ENCODE data around the gene COBL.
A peak's percentile ranks its signal among the peaks of the same experiment; 100 is the strongest.
"Not testable (repeated sequence)": the region's sequence is repeated elsewhere in the genome, so short reads cannot be mapped to it uniquely, and the experiment has no call there.

COBL gene

DNA sequence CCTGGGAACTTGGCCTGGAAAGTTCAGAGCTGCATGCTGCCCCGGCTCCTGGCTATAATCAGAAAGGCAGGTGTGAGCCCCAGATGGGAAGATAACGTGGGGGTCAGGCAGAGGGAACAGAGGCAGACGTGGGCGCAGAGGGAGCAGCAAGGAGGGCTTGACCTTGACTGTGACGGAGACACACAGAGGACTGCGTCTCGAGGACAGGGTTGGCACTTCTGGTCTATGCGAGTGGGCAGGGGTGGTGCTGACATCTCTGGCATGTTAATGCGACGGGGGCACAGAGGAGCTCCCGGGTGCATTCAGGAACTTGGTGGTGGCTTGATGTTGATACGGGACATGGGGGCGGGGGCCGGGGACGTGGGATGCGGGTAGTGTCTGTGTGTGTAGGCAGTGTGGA lies 301.8 kb downstream of the COBL start:
- no peak for DNase-seq

DNA sequence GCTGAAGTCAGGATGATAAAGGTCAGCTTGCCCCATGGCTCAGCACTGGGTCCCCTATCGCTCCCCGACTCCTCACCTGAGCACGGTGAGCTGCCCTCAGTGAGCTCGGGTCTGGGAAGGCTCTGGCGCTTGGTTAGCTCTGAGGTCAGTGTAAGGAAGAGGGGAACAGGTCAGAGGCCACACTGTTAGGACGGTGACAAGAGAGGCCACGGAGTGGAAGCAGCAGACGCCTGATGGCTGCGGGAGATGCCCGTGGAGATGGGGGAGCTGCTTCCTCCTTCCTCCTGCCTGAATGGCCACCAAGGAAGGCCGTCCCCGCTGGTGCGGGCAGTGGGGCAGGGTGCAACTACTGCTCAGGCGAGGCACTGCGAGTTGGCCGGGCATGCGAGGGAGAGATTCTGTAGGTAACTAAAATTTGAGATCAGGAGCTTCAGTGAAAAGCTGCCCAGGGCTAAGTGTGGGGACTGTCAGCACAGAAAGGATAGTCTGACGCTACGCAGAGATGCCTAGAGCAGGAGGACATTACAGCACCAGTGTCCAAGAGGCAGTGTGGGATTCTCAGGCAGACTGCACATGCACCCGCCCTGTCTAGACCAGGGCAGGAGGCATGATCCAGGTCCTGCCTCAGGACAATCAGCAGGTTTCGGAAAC lies 302.6 kb downstream of the COBL start:
- no peak for DNase-seq

DNA sequence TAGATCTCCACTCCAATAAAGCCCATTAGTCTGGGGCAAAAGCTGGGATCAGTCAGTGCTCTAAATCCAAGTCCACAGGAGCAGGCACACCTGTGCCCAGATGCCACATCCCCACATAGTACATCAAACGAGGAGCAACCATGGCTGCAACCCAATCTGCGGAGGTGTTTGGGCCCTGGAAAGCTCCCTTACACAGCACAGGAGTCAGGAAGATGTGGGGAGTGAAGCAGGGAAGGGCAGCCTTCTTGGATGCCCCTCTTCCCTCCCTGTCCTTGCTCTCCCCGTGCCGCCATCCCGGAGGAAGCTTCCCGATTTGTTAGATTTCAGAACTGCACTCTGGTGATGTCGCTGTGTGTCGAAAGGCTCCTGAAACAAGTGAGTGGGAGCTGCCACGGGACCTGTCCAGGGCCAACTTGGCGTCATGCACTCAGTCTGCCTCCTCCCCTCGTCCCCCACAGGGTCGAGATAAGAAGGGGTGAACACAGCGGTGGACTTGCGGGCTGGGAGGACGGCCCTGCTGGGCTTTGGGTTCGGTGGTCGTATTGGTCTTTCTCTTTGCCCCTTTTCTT lies 303.3 kb downstream of the COBL start:
- DNase-seq: no peak

DNA sequence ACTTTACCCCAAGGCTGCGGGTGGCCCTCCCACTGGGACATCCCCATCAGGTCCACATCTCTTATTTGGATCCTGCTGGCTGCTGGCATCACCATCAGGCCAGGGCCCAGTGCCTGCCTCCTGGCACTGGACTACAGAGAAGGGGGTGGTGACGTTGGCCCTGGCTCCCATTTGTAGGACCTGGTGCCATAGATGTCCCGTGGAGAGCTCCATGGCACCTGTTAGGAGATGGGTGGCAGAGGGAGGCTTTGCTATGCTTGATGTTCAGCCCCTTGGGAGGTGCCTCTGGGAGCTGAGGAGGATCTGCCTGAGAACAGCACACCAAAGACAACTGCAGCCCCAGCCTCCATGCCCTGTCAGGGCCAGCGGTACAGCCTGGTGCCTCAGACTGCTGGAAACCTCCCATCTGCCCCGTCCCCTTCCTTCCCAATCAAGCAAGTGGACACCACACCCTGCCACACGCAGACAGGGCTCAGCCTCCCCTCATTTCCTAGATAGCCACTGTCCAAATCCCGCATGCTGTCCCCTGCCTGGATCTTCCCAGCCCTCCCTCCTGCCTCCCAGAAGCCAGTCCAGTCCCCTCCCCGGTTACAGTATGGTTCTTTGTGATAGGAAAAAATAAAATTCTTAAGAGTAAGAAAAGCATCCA lies 303.9 kb downstream of the COBL start:
- DNase-seq: no peak

DNA sequence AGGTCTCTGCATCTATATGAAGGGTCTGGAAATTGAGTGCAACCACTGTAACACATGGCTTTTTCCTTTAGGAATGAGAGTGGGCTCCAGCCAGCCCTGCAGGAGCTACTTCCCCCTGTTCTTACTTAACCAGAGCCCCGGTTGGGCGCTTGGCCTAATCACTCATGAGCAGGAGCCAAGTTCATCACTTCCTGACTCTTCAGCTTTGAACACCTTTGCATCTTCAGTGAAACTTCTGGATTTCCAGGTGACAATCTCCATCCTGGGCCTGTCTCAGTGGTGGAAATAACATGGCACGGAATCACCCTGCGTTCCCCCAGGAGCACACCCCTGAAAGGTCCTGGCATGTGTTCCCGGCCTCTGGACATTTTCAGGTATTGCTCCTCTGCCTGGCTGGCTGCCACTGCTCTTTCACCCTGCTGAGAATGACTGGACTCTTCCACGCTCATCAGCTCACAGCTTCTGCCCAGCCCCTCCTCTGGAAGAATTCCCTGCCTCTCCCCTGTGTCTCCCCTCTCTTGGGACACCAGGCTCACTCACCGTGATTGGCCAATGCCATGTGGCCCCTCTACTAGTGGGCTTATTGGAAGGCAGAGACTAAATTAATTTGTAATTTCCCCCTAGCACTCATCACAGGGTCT lies 304.8 kb downstream of the COBL start:
- DNase-seq: no peak

DNA sequence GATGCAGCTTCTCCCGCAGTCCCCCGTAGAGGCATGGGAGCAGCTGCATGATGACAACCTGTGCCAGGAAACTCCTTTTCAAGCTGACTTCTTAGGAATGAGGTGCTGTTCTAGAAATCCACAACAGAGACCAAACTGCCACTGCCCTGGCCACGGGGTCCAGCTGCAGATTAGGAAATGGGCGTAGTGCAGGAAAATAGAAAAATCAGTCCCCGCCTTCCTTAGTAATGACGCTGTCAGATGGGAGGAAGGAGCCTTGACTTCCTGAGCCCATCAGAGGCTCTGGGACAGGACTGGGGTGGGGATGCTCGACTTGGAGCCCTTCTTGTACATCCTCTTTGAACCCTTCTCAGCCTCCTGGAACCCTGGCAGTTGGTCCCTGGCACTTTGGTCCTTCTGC lies 306.1 kb downstream of the COBL start:
- DNase-seq: no peak

DNA sequence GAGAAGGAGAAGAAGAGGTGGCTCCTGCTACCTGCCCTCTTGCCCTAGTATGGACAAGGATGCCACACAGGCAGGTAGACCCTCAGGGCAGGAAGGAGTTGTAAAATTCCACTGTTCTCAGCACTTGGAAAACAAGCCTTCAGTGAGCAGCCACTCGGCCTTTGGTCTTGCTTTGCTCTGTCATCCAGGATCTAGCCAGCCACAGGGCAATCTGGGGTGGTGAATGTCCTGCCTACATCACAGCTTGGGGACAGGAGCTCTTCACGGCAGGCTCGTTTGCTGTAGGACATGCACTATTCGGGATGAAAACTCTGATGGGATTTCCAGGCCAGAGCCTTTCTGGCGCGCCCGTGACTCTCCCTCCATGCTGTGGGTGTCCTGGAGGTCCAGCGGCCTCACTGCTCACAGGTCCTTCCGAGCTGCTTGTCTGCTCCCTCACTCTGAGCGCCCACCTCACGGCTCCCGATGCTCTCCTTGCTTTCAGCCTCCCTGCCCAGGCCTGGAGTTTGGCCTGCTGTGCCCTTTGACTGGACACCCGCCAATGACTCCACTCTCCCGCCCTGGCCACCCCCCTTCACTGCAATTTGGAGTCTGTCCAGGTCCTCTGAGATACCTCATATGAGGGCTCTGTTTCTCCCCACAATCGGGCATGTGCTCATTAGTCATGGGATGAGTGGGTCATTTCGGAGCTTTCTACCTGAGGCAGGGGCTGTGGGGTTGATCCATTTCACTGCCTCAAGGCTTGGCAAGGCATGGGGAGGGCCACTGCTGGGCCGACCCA lies 306.7 kb downstream of the COBL start:
- DNase-seq: peak; percentile 34

DNA sequence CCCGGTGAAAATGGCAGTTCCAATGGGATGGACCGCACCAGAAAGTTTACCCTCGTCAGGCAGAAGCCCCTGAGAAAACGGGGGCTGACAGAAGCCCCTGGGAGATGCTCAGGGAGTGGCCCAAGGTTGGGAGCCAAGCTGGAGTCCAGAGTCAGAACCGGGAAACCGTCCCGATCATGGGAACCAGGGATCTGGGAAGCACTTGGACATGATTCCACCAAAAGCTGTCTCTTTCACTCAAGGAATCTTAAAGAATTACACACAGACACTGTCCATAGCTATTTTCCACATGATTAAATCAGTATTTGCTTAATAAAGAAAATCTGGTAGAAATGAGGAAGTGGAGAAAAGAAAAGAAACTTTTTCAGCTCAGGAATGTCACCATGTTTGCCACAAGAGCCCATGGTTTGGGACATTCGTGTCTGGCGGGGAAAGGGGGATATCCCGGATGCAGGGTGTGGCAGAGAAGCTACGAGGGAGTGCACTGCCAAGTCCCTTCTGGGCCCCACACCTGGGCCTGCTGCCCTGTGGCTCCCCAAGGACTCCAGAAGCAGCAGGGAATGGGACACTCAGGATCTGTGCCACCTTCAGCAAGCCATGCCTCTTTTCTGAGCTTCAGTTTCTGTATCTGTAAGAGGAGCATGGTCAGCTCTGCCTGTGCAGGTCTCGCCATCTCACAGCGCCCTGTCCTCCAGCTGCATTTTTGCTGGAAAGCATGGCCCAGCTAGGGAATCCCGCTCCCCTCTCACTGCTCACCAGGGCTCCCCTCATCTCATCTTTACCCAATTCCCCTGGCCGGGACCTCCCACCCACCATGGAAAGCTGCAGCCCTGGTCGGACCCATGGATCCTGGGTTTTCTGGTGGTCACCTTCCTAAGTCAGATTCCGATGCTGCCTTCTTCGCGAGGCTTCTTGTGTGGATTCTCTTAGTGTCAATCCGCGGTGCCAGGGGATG lies 308.8 kb downstream of the COBL start:
- DNase-seq: no peak

DNA sequence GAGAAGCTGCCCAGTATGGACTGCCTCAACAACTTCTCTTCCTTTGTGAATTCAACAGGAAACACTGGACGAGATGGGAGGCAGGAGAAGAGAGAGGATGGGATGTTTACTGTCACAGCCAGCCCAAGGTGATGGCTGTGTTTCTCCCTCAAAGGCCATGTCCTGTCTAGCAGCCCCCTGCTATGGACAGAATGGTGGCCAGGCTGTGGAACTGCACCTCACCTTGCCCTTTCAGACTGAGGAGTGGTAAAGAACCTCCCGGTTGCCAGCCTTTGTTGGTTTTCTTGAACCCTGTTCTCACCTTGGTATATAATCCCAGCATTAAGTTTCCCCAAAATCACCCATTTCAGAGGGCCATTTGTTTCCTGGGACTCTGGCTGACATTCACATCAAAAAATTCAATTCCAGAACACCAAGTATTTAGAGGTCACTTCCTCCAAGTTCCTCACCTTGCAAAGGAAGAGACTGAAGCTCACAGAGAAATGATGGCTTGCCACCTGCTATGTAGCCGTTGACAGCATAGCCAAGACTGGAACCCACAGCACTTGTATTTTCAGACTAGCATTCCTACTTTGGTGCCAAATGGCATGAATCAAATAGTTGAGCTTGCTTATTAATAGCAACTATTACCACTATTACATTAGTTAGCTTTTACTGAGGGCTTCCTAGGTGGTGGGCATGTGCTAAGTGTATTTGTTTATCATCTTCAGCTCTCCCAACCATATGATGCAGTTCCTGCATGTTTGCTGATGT lies 309.9 kb downstream of the COBL start:
- DNase-seq: no peak

DNA sequence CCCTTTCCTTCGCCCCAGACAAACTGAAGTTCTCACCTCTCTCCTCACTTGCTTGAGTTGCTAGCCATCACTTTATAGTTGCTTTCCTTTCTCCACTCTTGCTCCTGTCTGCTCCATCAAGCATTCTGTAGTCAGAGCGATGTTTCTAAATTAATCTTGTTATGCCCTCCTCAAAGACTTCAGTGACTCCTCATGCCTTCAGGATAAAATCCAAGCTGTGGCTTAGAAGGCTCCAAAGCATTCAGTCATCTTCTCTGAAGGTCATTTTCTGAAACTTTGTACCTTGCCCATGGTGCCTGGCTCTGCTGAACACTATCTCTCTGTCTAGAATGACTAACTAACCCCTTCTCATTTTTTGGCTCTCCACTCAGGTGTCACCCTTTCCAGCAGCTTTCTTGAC lies 311.5 kb downstream of the COBL start:
- no peak for DNase-seq

DNA sequence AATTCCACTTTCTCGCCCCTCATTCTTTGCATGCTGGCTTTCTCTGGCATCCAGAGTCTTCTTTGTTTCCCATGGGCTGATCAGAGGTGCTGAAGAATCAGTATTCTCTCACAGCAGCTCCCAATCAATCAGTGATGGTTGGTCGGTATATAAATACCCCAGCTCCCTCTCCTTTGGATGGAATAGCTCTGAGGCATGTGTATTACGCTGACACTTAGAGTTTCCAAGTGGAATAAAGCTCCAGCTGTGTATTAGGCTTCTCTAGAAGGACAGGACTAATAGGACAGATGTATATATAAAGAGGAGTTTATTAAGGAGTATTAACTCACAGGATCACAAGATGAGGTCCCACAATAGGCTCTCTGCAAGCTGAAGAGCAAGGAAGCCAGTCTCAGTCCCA lies 315.7 kb downstream of the COBL start:
- no peak for DNase-seq

DNA sequence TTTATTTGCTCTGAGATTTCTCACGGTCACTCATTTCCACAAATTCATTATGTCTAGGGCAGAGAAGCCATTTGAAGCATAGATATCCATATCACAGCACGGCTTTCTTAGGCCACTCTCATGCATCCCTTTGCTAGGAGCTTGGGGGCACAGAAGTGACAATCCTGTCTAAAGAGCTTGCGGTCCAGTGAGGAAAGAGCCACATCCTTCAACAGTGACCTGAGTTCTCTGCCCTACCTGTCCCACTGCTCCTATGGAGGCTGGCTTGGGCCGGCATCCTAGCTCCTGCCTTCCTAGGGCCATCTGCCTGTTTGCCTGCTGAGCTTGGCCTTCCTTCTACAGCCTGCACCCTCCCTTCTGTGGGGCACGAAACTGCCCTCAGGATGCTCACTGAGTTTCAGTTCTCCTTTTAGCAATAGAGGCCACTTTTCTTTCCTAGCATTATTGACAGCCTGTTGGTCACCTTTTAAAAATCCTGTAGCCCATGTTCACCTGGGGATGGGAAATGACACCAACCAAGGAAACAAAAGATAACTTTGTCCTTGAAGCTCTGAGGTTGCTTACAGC lies 321.8 kb downstream of the COBL start:
- DNase-seq: no peak

DNA sequence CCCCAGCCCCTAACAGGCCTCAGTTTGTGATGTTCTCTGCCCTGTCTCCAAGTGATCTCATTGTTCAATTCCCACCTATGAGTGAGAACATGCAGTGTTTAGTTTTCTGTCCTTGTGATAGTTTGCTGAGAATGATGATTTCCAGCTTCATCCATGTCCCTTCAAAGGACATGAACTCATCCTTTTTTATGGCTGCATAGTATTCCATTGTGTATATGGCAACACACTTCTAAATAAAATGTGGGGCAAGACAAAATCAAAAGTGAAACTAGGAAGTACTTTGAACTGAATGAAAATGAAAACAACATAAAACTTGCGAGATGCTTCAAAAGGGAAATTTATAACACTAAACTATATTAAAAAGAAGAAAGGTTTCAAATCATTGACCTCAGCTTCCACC lies 326.4 kb downstream of the COBL start:
- not testable (repeated sequence) for DNase-seq

DNA sequence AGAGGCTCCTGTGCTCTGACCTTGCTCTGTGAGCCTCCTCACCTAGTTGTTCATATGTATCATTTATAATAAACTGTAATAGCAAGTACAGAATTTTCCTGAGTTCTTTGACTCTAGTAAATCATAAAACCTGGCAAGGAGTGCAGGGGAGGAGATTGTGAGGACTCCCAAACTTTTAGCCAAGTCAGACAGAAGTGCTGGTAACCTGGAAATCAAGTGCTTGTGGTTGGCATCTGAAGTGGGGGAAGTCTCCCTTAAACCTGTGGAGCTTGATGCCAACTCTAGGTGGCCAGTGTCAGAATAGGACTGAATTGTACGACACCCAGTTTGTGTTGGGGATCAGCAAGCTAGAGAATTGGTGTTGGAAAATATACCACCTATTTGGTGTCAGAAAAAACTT lies 327.6 kb downstream of the COBL start:
- no peak for DNase-seq

DNA sequence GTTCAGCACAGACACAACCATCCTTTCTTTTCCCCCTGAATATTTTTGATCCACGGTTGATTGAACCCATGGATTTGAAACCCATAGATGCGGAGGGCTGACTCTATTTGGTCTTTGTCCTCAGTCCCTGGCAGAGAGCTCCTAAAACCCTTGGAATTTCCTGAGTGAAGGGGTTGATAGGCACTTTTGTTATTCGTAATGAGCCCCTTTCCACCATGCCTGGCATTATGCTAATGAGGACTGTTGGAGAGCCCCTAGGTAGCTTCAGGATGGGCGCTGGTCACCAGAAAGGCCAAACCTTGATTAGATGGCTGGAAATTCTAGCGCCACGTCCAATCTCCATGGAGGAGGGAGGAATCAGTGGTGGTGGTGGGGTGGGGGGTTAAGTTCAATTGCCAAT lies 328.1 kb downstream of the COBL start:
- no peak for DNase-seq

DNA sequence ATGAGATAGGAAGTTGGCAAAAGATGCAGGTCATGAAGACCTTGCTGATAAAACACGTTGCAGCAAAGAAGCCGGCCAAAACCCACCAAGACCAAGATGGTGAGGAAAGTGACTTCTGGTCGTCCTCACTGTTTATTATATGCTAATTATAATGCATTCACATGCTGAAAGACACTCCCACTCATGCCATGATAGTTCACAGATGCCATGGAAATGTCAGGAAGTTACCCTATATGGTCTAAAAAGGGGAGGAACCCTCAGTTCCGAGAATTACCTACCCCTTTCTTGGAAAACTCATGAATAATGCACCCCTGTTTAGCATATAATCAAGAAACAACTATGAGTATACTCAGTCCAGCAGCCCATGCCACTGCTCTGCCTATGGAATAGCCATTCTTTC lies 331.5 kb downstream of the COBL start:
- no peak for DNase-seq

DNA sequence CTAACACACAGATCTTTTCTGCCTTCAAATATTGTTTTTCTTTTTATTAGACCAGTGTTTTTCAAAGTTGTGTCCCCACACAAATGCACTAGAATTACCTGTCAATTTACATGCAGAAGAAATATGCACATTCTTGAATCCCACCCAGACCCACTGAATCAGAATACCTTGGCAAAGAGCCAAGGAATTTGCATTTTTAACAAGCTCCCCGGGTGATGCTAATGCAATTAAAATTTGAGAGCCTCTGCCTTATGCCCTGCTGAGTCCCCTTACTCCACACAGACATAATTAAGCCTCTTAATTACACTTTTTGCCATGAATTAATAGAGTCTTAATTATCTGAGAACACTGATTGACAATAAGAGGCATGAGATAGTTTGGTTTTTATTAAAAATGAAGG lies 332.8 kb downstream of the COBL start:
- no peak for DNase-seq

DNA sequence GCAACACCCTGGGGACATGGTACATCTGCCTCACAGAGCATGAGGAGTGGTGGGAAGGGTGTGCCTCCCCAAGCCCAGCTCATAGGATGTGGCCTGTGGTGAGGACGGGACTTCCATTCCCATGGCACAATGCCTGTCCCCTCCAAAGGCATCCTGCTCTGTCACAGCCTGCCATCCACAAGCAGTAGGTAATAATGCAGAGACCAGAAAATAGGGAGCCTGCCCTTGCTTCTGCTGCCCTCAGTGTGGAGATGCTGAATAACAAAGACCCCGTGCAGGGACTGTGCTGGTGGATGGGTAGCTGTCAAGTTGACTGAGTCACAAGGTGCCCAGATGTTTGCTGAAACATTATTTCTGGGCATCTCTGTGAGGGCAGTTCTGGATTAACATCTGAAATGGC lies 334.0 kb downstream of the COBL start:
- no peak for DNase-seq

DNA sequence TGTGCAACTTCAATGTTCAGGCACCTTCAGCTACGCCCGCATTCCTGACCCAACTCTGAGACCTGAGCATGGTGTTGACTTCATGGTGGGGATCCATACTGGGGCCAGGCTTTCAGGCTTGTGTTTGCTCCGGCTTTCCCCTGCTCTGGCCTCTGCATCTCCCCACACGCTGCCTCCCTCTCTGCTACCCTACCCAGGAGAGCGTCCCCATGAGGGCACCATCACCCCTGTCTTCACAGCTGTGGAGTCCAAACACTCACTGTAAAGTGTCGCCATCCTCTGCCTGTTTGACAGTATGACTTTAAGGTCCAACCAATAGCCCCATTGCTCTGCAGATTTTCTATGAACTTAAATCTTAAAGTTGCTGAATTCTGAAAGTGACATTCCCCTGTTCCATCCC lies 334.9 kb downstream of the COBL start:
- no peak for DNase-seq

DNA sequence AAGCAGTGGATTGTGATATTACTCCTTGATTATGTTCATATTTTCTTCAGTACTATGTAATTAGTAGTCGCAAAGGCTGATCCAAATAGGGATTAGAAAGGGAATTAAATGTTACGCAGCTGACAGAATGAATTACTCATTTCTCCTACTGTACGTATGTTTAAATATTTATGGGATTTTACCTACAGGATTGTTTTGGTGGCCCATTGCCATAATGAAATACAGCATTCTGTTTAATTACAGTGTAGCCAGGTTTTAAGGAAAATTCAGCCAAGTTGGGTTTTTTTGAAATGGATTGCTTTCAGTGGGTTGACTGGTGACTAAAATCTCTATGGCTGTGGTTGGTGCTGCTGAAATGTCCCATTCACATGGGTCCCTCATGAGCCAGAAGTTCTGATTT lies 336.2 kb downstream of the COBL start:
- no peak for DNase-seq

DNA sequence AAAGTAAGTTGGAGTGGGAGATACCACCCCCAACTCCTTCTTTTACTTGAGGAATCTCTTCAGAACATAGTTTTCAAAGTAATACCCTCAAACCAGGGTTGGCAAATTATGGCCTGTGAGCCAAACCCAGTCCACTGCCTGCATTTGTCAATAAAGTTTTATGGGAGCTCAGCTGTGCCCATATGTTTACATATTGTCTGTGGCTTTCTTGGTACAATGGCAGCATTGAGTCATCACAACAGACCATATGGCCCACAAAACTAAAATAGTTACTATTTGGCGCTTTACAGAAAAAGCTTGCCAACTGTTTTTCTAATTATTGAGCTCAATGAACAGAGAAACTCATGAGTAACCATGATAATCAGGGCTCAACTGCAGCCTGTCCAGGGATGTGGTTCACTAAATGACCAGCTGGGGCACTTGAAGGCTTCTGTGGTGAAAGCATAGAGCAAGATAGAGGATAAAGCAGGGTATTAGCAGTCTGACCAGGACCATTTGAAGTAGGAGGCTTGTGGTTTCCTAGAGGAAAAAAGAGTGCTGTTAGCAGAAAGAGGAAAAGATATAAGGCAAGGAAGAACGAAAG lies 337.9 kb downstream of the COBL start:
- no peak for DNase-seq

All from fibroblast of skin of right quadriceps (primary cell).